CD4-positive, alpha-beta T cell (primary cell): ENCODE results near the gene RFPL2. TPM values are rescaled to one million over a fixed set of nuclear protein-coding genes. Genes with fewer than 3 reads are reported as not detected.
"Not testable (repeated sequence)": the region's sequence is repeated elsewhere in the genome, so short reads cannot be mapped to it uniquely, and the experiment has no call there.

Source experiments
- ATAC-seq: fragments of 200-7000 bp; cut with Tn5 transposase; one replicate; pipeline ENCODE4 v1.10.0; 2022; ENCODE audit warnings: mild to moderate bottlenecking; ENCODE audit not compliant: poor library complexity
- CTCF ChIA-PET: fragments of 350-600 bp; sonication (Branson Sonifier 250); formaldehyde crosslinking; loops from one replicate; lab custom pipeline; 2021; ENCODE audit warnings: antibody characterized with exemption, inconsistent platforms; lab: Charles Lee
- POLR2A ChIA-PET: fragments of 350-600 bp; sonication (Branson Sonifier 250); formaldehyde crosslinking; loops from one replicate; lab custom pipeline; 2021; ENCODE audit warnings: antibody characterized with exemption, inconsistent platforms; lab: Charles Lee
- DNase-seq, 14 experiments: peaks; one replicate each; pipeline ENCODE4 v3.0.0-alpha.2; 2013 to 2020; ENCODE audit warnings: mixed read lengths in 2 of 14
- H3K27ac ChIP-seq, 2 donors: one replicate each; pipeline versions ENCODE4 v1.5.1 to v1.7.0; 2013; ENCODE audit warnings: low read length in 2 of 2, low read depth in 1 of 2, mild to moderate bottlenecking in 1 of 2
- H3K27me3 ChIP-seq, 2 experiments: 1 replicate in 1 of 2; 2 replicates in 1 of 2; pipeline versions ENCODE4 v1.6.1 to v1.7.0; 2013; ENCODE audit warnings: low read length in 2 of 2, control low read depth in 1 of 2, mild to moderate bottlenecking in 1 of 2, moderate library complexity in 1 of 2; ENCODE audit not compliant: insufficient read depth in 2 of 2, control insufficient read depth in 1 of 2
- H3K36me3 ChIP-seq: one replicate; pipeline ENCODE4 v1.6.1; 2013; ENCODE audit warnings: low read length, control low read depth; ENCODE audit not compliant: insufficient read depth
- H3K4me1 ChIP-seq: one replicate; pipeline ENCODE4 v1.6.1; 2013; ENCODE audit warnings: low read length, control low read depth; ENCODE audit not compliant: insufficient read depth
- H3K4me3 ChIP-seq: one replicate; pipeline ENCODE4 v1.5.1; 2013; ENCODE audit warnings: mild to moderate bottlenecking, low read length, moderate library complexity
- H3K9me3 ChIP-seq, 2 experiments: 1 replicate in 1 of 2; 2 replicates in 1 of 2; pipeline versions ENCODE4 v1.6.1 to v1.7.0; 2013; ENCODE audit warnings: low read length in 2 of 2, mild to moderate bottlenecking in 2 of 2, control low read depth in 1 of 2, moderate library complexity in 1 of 2; ENCODE audit not compliant: control insufficient read depth in 1 of 2, insufficient read depth in 1 of 2
- H3K27ac Mint-ChIP-seq: one replicate; pipeline ENCODE4 v1.8.0; 2020; ENCODE audit warnings: mixed read lengths
- H3K27me3 Mint-ChIP-seq: one replicate; pipeline ENCODE4 v1.8.0; 2021; ENCODE audit warnings: mixed read lengths
- H3K36me3 Mint-ChIP-seq: one replicate; pipeline ENCODE4 v1.8.0; 2021; ENCODE audit warnings: low read depth, mixed read lengths
- H3K4me1 Mint-ChIP-seq: one replicate; pipeline ENCODE4 v1.8.0; 2021; ENCODE audit warnings: low read depth, mixed read lengths
- H3K4me3 Mint-ChIP-seq: one replicate; pipeline ENCODE4 v1.8.0; 2020; ENCODE audit warnings: mild to moderate bottlenecking, mixed read lengths
- H3K9me3 Mint-ChIP-seq: one replicate; pipeline ENCODE4 v1.8.0; 2020; ENCODE audit warnings: mixed read lengths
- CTCF ChIP-seq: fragments of 200-600 bp; IDR thresholded peaks from one replicate; pipeline ENCODE4 v1.8.0; 2022; ENCODE audit warnings: antibody characterized with exemption, mild to moderate bottlenecking
- intact Hi-C, 2 experiments: fragments of 100-400 bp; cut with DNase I in 1 of 2; cut with micrococcal nuclease in 1 of 2; formaldehyde crosslinking; loops; one replicate each; pipeline versions ENCODE4 v1.15.1 to v1.9.0; 2023 to 2025; cut with DNase I, micrococcal nuclease
- total RNA-seq, 174 experiments: library from RNA in 2 of 174; stranded (reverse) in 2 of 174; gene quantifications; one replicate each; pipeline ENCODE4 v1.2.3 and lab custom pipeline; 2021 to 2026

RFPL2 gene
- total RNA-seq, 2 experiments from 2014 or later = 0.30 to 0.47 TPM

DNA sequence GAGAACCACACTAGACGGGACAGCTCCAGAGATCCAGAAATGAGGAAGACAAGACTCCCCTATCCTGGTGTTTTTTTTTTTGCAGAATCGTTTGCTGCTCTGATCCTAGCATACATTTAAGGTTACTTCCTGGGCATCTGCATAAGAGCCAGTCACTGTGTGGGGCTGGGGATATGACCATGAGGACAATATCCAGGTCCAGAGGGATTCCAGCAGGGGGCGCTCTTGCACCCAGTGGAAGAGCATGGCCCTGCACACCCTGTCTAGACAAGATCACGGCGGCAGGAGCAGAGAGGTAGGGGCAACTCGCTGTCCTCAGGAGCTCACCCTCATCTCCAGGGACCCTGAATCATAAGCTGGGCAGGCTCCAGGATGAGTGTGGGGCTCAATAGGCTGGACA, 64.2 kb downstream of the RFPL2 start:
- H3K4me1 Mint-ChIP-seq = peaks cover 50% of the 10 kb centered on the region
- H3K36me3 Mint-ChIP-seq, H3K27ac Mint-ChIP-seq, H3K27me3 ChIP-seq, H3K27ac ChIP-seq, H3K4me3 Mint-ChIP-seq, H3K27me3 Mint-ChIP-seq, H3K4me3 ChIP-seq, H3K9me3 ChIP-seq, H3K9me3 Mint-ChIP-seq, POLR2A ChIA-PET, H3K36me3 ChIP-seq, intact Hi-C loops: not testable (repeated sequence)
- ATAC-seq (peak; percentile 42), DNase-seq (peak in 3 of 14 experiments; percentile 11 to 38 (median 25))
- CTCF ChIA-PET = interaction anchor here (0.7 kb wide), 1 partner anchor 109 kb away, joined by 3 read pairs; no protein-coding TSS in a partner anchor
- peaks cover 45% of the 10 kb centered on the region for H3K4me1 ChIP-seq
- TF ChIP-seq CTCF = peak; percentile 26

Other genes starting within 250 kb of the RFPL2 start
- not detected for gene SLC5A1, start 161.8 kb downstream of the RFPL2 start, total RNA-seq
- not detected for gene C22orf42, start 45.8 kb downstream of the RFPL2 start, total RNA-seq
- gene SLC5A4, start 50.3 kb upstream of the RFPL2 start, total RNA-seq = not detected
- gene RFPL3, start 152.8 kb upstream of the RFPL2 start, total RNA-seq = not detected
- 10 to 100 TPM; 30.1 to 36.0 TPM for gene RTCB, start 207.2 kb upstream of the RFPL2 start, total RNA-seq